CD4-positive, alpha-beta T cell (primary cell): ENCODE measurements around the gene KCNQ1. TPM values are rescaled to one million over a fixed set of nuclear protein-coding genes. Genes with fewer than 3 reads are reported as not detected.

ENCODE experiments used
- ATAC-seq: fragments of 200-7000 bp; cut with Tn5 transposase; one replicate; pipeline ENCODE4 v1.10.0; 2022; ENCODE audit warnings: mild to moderate bottlenecking; ENCODE audit not compliant: poor library complexity
- CTCF ChIA-PET: fragments of 350-600 bp; sonication (Branson Sonifier 250); formaldehyde crosslinking; loops from one replicate; lab custom pipeline; 2021; ENCODE audit warnings: antibody characterized with exemption, inconsistent platforms; lab: Charles Lee
- POLR2A ChIA-PET: fragments of 350-600 bp; sonication (Branson Sonifier 250); formaldehyde crosslinking; loops from one replicate; lab custom pipeline; 2021; ENCODE audit warnings: antibody characterized with exemption, inconsistent platforms; lab: Charles Lee
- DNase-seq, 14 experiments: peaks; one replicate each; pipeline ENCODE4 v3.0.0-alpha.2; 2013 to 2020; ENCODE audit warnings: mixed read lengths in 2 of 14
- H3K27ac ChIP-seq, 2 donors: one replicate each; pipeline versions ENCODE4 v1.5.1 to v1.7.0; 2013; ENCODE audit warnings: low read length in 2 of 2, low read depth in 1 of 2, mild to moderate bottlenecking in 1 of 2
- H3K27me3 ChIP-seq, 2 experiments: 1 replicate in 1 of 2; 2 replicates in 1 of 2; pipeline versions ENCODE4 v1.6.1 to v1.7.0; 2013; ENCODE audit warnings: low read length in 2 of 2, control low read depth in 1 of 2, mild to moderate bottlenecking in 1 of 2, moderate library complexity in 1 of 2; ENCODE audit not compliant: insufficient read depth in 2 of 2, control insufficient read depth in 1 of 2
- H3K36me3 ChIP-seq: one replicate; pipeline ENCODE4 v1.6.1; 2013; ENCODE audit warnings: low read length, control low read depth; ENCODE audit not compliant: insufficient read depth
- H3K4me1 ChIP-seq: one replicate; pipeline ENCODE4 v1.6.1; 2013; ENCODE audit warnings: low read length, control low read depth; ENCODE audit not compliant: insufficient read depth
- H3K4me3 ChIP-seq: one replicate; pipeline ENCODE4 v1.5.1; 2013; ENCODE audit warnings: mild to moderate bottlenecking, low read length, moderate library complexity
- H3K9me3 ChIP-seq, 2 experiments: 1 replicate in 1 of 2; 2 replicates in 1 of 2; pipeline versions ENCODE4 v1.6.1 to v1.7.0; 2013; ENCODE audit warnings: low read length in 2 of 2, mild to moderate bottlenecking in 2 of 2, control low read depth in 1 of 2, moderate library complexity in 1 of 2; ENCODE audit not compliant: control insufficient read depth in 1 of 2, insufficient read depth in 1 of 2
- H3K27ac Mint-ChIP-seq: one replicate; pipeline ENCODE4 v1.8.0; 2020; ENCODE audit warnings: mixed read lengths
- H3K27me3 Mint-ChIP-seq: one replicate; pipeline ENCODE4 v1.8.0; 2021; ENCODE audit warnings: mixed read lengths
- H3K36me3 Mint-ChIP-seq: one replicate; pipeline ENCODE4 v1.8.0; 2021; ENCODE audit warnings: low read depth, mixed read lengths
- H3K4me1 Mint-ChIP-seq: one replicate; pipeline ENCODE4 v1.8.0; 2021; ENCODE audit warnings: low read depth, mixed read lengths
- H3K4me3 Mint-ChIP-seq: one replicate; pipeline ENCODE4 v1.8.0; 2020; ENCODE audit warnings: mild to moderate bottlenecking, mixed read lengths
- H3K9me3 Mint-ChIP-seq: one replicate; pipeline ENCODE4 v1.8.0; 2020; ENCODE audit warnings: mixed read lengths
- intact Hi-C, 2 experiments: fragments of 100-400 bp; cut with DNase I in 1 of 2; cut with micrococcal nuclease in 1 of 2; formaldehyde crosslinking; loops; one replicate each; pipeline versions ENCODE4 v1.15.1 to v1.9.0; 2023 to 2025; cut with DNase I, micrococcal nuclease
- total RNA-seq, 174 experiments: library from RNA in 2 of 174; stranded (reverse) in 2 of 174; gene quantifications; one replicate each; pipeline ENCODE4 v1.2.3 and lab custom pipeline; 2021 to 2026
- TF ChIP-seq, protein P1 (sequence below): fragments of 200-600 bp; IDR thresholded peaks from one replicate; pipeline ENCODE4 v1.8.0; 2022; ENCODE audit warnings: antibody characterized with exemption, mild to moderate bottlenecking

Gene KCNQ1
- total RNA-seq, 2 experiments from 2014 or later = 31.3 to 33.1 TPM

DNA sequence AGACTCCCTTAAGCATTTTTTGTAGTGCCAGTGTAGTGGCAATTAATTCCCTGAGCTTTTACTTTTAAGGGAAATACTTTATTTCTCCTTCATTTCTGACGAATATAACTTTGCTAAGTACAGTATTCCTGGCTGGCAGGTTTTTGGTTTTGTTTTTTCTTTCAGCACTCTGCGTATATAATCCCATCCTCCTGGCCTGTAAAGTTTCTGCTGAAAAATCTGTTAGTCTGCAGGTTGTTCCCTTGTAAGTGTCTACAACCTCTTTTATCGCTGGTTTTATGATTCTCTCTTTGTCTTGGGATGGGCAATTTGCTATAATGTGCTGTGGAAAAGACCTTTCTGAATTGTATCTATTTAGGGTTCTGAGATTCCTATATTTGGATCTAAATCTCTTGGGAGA, 198.9 kb downstream of the KCNQ1 start:
- Mint-ChIP-seq H3K4me1 (no peaks in the 10 kb centered on the region), H3K36me3 (peaks cover 93% of the 10 kb centered on the region), H3K27ac (no peak overlapping the region), H3K4me3 (no peak overlapping the region), H3K9me3 (peaks cover 23% of the 10 kb centered on the region), H3K27me3 (no peaks in the 10 kb centered on the region)
- no peaks in the 10 kb centered on the region for H3K36me3 ChIP-seq
- DNase-seq (no peak), ATAC-seq (no peak)
- H3K27ac ChIP-seq = no peak overlapping the region
- intact Hi-C loops = no loop called here
- ChIA-PET CTCF (no interaction called here), POLR2A (no interaction called here)
- no peak overlapping the region for H3K4me3 ChIP-seq
- H3K4me1 ChIP-seq = no peaks in the 10 kb centered on the region
- H3K27me3 ChIP-seq = no peaks in the 10 kb centered on the region
- H3K9me3 ChIP-seq = peaks cover 38 to 59% of the 10 kb centered on the region in 2 experiments
- TF ChIP-seq, protein P1, sequence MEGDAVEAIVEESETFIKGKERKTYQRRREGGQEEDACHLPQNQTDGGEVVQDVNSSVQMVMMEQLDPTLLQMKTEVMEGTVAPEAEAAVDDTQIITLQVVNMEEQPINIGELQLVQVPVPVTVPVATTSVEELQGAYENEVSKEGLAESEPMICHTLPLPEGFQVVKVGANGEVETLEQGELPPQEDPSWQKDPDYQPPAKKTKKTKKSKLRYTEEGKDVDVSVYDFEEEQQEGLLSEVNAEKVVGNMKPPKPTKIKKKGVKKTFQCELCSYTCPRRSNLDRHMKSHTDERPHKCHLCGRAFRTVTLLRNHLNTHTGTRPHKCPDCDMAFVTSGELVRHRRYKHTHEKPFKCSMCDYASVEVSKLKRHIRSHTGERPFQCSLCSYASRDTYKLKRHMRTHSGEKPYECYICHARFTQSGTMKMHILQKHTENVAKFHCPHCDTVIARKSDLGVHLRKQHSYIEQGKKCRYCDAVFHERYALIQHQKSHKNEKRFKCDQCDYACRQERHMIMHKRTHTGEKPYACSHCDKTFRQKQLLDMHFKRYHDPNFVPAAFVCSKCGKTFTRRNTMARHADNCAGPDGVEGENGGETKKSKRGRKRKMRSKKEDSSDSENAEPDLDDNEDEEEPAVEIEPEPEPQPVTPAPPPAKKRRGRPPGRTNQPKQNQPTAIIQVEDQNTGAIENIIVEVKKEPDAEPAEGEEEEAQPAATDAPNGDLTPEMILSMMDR = no peak

- Mint-ChIP-seq H3K36me3 (peaks cover 95% of the 10 kb centered on the region), H3K27ac (no peak overlapping the region), H3K4me3 (no peak overlapping the region), H3K9me3 (peaks cover 23% of the 10 kb centered on the region), H3K27me3 (no peaks in the 10 kb centered on the region), H3K4me1 (no peaks in the 10 kb centered on the region)
- TF ChIP-seq, protein P1 = no peak
- DNase-seq = no peak
- ChIA-PET CTCF (no interaction called here), POLR2A (no interaction called here)
- no peaks in the 10 kb centered on the region for H3K27me3 ChIP-seq
- no peak overlapping the region for H3K27ac ChIP-seq
- H3K4me3 ChIP-seq = no peak overlapping the region
- H3K36me3 ChIP-seq = no peaks in the 10 kb centered on the region
- intact Hi-C loops = no loop called here
- H3K4me1 ChIP-seq = no peaks in the 10 kb centered on the region
- peaks cover 27 to 72% of the 10 kb centered on the region in 2 experiments for H3K9me3 ChIP-seq
- ATAC-seq = no peak
Observed at GRCh38 chr11:2644844-2645778, 200.3 kb downstream of the KCNQ1 start.

DNA sequence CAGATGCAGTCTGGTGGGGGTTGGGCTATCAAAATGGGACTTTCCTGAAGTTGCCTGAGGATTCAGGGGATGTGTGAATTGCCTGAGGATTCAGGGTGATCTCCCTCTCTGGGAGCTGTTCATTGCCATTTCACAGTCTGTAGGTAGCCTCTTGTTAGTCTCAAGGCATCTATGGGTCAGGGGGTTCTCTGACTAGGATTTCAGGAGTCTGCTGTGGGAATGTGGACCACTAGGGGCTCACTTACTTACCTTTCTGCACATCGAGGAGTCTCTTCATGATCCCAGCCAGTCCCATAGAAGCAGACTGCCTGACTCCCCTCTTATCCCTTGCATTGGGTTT, 200.9 kb downstream of the KCNQ1 start:
- TF ChIP-seq, protein P1 = no peak
- H3K4me1 Mint-ChIP-seq = no peaks in the 10 kb centered on the region
- ChIA-PET POLR2A (no interaction called here), CTCF (no interaction called here)
- H3K36me3 Mint-ChIP-seq = peaks cover 95% of the 10 kb centered on the region
- Histone ChIP-seq H3K9me3 (peaks cover 22 to 75% of the 10 kb centered on the region in 2 experiments), H3K27ac (no peak overlapping the region), H3K4me1 (no peaks in the 10 kb centered on the region), H3K36me3 (no peaks in the 10 kb centered on the region), H3K27me3 (no peaks in the 10 kb centered on the region), H3K4me3 (no peak overlapping the region)
- H3K27me3 Mint-ChIP-seq = no peaks in the 10 kb centered on the region
- no peak for ATAC-seq
- no peak overlapping the region for H3K27ac Mint-ChIP-seq
- no peak overlapping the region for H3K4me3 Mint-ChIP-seq
- intact Hi-C loops = no loop called here
- no peak for DNase-seq
- H3K9me3 Mint-ChIP-seq = peaks cover 22% of the 10 kb centered on the region
